ENCODE measurements around the gene CEP290.
"Not testable (repeated sequence)": the region's sequence is repeated elsewhere in the genome, so short reads cannot be mapped to it uniquely, and the experiment has no call there.

The CEP290 gene

DNA sequence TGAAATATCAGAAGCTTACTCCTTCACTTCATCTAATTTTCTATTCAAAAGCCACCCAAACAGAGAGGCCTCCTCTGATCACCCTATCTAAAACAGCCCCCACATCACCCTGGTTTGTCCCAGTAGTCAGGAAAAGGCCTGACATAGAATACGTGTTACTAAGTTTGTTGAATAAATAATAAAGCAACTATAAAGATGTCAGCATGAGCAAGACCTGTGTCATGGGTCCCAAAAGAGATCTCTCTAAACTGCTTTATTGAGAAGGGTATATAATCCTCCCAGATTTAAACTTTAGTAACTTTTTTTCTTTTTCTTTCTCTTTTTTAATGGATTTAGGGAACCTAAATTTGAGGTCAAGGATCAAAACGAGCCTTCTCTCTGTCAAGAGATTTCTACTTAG lies 85.3 kb downstream of the CEP290 start:
- no peak for DNase-seq (ENCODE audit: low read depth in 2 of 2)

DNA sequence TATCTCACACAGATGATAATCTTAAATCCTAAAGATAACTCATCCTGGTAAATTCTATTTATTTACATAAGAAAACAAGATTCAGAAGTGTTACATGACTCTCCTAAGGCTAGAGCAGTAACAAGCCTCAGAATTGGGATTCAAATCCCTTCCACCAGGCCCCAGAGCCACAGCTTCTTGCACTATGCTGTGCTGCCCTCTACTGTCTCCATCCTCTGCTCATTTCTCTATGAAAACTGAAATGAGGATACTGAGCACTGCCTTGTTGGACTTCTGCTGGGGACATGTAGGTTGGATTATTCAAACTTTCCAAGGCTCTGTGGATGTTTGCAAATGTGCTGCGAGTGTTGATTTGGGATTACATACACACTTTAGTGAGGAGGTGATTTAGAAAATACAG lies 89.2 kb downstream of the CEP290 start:
- DNase-seq (ENCODE audit: low read depth in 2 of 2): no peak

DNA sequence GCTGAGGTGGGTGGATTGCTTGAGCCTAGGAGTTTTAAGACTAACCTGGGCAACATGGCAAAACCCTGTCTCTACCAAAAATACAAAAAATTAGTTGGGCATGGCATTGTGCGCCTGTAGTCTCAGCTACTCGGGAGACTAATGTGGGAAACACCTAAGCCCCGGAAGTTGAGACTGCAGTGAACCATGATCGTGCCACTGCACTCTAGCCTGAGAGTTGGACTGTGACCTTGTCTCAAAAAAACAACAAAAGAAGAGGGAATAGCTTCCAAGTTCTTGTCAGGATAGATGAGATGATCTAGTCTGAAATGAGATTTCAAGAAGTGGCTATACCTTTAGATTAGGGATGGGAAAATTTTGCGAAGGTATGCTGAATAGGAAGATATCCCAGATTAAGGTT lies 97.9 kb downstream of the CEP290 start:
- no peak for DNase-seq (ENCODE audit: low read depth in 2 of 2)

DNA sequence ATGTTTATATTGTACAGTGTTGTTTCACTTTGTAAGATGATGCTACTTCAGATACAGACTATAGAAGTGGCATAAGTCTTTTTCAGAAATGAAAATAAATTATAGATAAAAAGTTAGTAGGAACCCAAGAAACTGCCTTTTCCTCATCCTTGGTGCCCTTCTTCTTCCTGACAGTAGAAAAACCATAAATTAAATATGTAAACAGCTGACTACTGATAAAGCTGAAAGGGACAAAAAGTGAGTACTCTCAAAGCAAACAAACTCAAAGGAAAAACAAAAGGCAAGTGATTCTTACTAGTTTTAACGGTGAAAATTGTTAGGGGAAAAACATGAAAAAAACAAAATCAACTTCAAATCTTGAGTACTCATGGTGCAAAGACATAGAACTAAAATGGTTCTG lies 104.1 kb downstream of the CEP290 start:
- no peak for DNase-seq (ENCODE audit: low read depth in 2 of 2)

DNA sequence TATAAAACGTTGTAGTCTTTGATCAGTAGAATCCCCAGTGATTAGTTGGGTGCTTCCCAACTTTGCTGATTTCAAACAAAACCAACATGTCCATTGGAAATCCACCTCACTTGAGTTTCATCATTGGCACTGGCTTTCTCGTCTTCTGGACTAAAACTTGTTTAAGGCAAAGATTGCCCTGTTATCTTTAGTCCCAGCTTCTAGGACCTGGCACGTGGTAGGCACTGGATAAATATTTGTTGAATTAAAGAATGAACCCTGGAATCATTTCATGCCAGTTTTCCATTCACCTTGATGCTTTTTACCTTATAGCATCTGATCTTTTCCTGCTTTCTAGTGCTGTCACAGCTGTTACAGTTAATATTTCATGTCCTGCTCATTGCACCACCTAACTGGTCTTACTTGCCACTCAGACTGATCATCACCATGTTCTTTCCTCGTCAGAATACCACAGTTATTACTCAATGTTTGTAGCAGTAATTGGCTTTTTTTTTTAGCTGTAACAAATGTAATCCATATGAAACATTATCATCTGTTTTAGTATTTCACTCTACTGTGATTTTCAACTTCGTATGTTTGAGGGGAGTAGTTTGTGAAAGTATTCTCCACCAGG lies 105.4 kb downstream of the CEP290 start:
- DNase-seq (ENCODE audit: low read depth in 2 of 2): no peak

DNA sequence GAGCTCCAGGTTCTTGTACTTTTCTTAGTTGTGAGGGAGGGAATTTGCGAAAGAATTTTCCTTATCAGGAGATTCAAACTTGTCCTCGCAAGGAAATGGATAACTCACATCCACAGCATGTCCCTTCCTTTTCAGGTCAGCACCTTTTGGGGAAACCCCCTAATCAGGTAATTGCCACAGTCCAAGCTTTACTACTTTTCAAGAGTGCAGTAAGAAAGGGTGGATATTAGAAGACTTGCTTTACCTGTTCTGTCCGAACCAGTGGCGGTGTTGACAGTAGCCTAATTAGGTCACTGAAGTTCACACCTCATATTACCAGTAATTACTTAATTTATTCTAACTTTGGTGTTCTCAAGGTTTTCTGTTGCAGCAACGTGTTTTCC lies 106.0 kb downstream of the CEP290 start:
- DNase-seq (ENCODE audit: low read depth in 2 of 2): no peak

DNA sequence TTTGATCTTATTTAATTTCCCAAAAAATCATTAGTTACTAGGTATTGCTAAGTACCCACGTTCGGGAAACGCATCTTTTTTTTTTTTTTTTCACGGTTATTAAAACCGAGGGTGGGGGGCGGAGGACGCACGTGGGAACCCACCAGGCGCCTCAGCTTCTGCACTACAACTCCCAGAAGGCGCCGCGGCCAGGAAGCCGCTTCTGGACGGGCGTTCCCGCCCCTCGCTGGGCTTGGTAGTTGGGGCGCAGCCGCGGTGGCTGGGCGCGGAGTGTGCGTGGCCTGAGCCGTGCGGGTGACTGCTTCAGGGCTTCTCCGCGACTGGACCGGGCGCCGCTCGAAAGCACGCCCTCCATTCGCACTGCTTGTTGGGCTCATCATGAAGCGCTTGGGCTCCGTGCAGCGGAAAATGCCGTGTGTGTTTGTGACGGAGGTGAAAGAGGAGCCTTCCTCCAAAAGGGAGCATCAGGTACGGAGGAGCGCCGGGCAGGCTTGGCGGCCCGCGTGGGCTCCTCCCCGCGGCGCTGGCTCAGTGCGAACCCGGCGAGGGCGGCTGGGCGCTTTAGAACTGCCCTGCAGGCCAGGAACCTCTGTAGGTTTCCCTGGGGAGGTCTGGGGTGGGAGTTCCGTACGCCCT lies 106.5 kb downstream of the CEP290 start:
- DNase-seq (ENCODE audit: low read depth in 2 of 2): peak; percentile 76 to 79

DNA sequence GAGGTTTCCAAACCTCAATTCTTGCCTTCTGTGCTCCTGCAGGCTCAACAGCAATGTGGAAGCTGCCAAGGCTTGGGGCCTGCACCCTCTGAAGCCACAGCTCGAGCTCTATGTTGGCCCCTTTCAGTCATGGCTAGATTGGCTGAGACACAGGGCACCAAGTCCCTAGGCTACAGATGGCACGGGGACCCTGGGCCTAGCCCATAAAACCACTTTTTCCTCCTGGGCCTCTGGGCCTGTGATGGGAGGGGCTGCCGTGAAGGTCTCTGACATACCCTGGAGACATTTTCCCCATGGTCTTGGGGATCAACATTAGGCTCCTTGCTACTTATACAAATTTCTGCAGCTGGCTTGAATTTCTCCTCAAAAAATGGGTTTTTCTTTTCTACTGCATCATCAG lies 110.7 kb downstream of the CEP290 start:
- not testable (repeated sequence) for DNase-seq (ENCODE audit: low read depth in 2 of 2)

DNA sequence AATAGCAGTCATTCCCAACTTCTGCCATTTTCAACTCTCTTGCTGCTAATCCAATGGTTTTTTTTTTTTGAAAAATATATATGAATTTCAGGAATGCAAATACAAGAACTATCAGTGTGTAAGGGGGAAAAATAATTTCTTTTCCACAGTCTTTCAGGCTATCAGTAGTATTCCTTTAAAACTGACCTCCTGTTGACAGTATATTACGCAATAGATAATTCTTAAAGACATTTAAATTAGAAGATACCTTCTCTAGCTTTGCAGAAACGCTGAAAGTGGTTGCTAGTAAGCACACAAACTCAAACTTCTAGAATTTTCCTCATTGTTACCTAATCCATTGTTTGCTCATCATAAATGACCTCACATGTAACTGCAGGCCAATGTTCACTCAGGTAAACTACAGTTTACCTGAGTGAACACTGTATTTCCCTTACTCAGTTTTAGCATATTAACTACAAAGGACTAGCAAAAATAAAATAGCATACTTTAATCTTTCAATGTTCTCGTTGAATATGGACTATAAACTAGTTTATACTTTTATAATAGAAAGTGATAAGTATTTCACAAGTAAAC lies 112.7 kb downstream of the CEP290 start, which contains the start of gene C12orf50:
Gene C12orf50 (minus strand): TSS at position 309 of the 573 bp plus-strand sequence. CDS start 2,439 bp downstream, outside the sequence.
- no peak for DNase-seq (ENCODE audit: low read depth in 2 of 2)

DNA sequence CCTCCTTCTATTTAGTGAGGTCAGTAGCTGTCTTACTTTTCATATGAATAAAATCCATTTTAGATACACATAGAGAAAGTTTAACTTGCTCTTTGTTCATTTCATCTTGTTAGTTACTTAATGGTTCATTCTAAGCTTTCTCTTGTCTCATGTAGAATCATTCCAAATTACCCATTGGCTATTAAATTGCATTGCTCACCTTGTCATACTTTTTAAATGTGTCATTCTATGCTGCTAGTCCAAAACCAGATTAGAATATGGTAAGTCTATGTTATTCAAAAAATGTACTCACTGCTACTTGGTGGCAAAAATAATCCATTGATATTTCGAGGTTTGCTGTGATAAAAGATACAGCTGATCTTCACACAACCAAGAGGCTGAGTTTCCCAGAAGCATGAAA lies 115.7 kb downstream of the CEP290 start:
- DNase-seq (ENCODE audit: low read depth in 2 of 2): no peak

DNA sequence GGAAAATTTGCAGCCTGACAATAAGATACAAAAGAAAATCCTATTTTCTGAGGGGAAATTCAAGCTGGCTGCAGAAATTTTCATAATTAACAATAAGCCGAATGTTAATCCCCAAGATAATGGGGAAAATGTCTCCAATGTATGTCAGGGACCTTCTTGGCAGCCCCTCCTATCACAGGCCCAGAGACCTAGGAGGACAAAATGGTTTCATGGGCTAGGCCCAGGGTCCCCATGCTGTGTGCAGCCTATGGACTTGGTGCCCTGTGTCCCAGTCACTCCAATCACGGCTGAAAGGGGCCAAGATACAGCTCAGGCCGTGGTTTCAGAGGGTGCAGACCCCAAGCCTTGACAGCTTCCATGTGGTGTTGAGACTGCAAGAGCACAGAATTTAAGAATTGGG lies 123.9 kb downstream of the CEP290 start:
- DNase-seq (ENCODE audit: low read depth in 2 of 2): no peak

DNA sequence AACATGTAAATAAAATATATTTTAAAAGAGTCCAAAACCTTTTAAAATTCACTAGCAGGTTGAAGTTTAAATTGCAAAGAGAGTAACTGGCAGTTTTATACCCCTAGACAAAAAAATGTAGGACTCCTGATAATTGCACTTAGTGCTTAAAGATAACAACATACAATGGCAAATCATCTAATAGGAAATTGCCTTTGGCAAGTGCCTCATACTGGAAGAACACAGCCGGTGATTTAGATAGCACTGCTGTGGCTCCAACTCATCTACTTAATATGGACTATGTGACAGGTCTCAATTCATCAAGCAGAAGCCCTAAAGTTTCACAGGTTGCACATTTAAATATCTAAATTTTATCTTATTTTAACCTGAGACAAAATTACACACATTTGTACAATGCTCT lies 126.1 kb downstream of the CEP290 start:
- no peak for DNase-seq (ENCODE audit: low read depth in 2 of 2)

DNA sequence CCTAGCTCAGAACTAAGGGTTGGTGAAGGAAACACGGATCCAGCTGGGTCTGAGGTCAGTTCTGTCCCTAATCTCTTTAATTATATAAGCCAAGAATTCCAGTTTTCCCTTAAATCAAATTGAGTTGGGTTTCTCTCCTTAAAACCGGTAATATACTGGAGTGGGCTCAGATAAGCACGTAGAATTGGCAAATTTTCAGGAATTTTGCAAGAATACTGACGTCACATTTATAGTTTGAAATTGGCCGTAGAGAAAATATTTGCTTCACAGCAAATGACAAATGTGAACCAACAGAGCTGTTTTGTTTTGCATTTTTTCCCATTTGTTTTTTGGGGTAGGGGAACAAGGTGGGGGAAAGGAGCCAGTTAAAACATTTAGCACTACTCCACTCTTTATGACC lies 130.1 kb downstream of the CEP290 start:
- no peak for DNase-seq (ENCODE audit: low read depth in 2 of 2)

DNA sequence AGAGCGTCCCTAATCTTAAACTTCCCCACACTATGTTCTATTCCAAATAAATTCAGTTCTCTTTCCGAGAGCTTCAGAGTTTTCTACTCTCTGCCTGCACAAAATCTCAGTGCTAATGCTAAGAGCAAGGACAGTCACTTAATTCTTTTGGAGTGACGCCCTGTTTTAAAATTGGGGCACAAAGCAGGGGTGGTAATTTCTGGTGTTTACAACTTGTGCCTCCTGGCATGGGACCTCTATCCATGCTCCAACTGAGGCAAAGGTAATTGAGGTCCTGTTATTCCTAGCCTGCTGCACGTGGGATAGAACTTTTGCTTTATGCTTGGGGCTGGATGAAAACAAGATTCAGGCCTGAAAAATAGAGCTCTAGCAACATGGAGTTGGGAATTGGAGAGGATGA lies 135.5 kb downstream of the CEP290 start:
- DNase-seq (ENCODE audit: low read depth in 2 of 2): no peak

DNA sequence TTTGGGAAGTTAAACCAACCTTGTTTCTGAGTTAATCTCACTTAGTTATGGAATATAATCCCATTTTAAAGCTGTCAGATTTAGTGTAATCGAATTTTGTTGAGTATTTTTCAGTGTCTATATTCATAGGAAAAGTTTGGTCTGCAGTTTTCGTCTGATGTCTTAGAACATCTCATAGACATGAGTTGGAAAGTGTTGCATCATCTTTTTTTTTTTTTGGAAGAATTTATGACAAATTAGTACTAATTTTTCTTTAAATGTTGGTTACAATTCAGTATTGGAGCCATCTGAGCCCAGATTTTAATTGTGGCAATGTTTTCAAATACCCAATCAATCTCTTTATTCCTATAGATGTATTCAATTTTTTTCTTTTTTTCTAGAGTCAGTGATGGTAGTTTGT lies 140.6 kb downstream of the CEP290 start:
- no peak for DNase-seq (ENCODE audit: low read depth in 2 of 2)

Measured in stimulated activated CD8-positive, alpha-beta memory T cell treated with anti-CD3 and anti-CD28 coated beads, Interleukin-15, amount 100 ng/mL, for 4 hours (primary cell).